Liver (tissue), 9 donors: ENCODE measurements around the gene WWC1. TPM values are rescaled to one million over a fixed set of nuclear protein-coding genes. Genes with fewer than 3 reads are reported as not detected.

Source experiments
- DNase-seq: peaks from one replicate; pipeline ENCODE4 v3.0.0-alpha.2; 2017; ENCODE audit warnings: low spot score
- H3K27ac ChIP-seq, 2 donors: one replicate each; pipeline ENCODE4 v1.7.0; 2013; ENCODE audit warnings: inconsistent platforms in 2 of 2, low read length in 2 of 2, control low read depth in 1 of 2, low read depth in 1 of 2, mild to moderate bottlenecking in 1 of 2
- H3K27me3 ChIP-seq, 4 donors: one replicate each; pipeline versions ENCODE4 v1.6.1 to v1.7.0; 2013; ENCODE audit warnings: low read length in 3 of 4, inconsistent platforms in 1 of 4, mild to moderate bottlenecking in 1 of 4, moderate library complexity in 1 of 4; ENCODE audit not compliant: control insufficient read depth in 4 of 4, insufficient read depth in 4 of 4
- H3K36me3 ChIP-seq, 4 donors: one replicate each; pipeline versions ENCODE4 v1.6.1 to v1.7.0; 2013; ENCODE audit warnings: low read length in 3 of 4, mild to moderate bottlenecking in 3 of 4, low read depth in 1 of 4, moderate library complexity in 1 of 4; ENCODE audit not compliant: control insufficient read depth in 4 of 4, insufficient read depth in 3 of 4
- H3K4me1 ChIP-seq, 4 donors: one replicate each; pipeline versions ENCODE4 v1.6.1 to v1.7.0; 2013; ENCODE audit warnings: low read length in 3 of 4, mild to moderate bottlenecking in 3 of 4, moderate library complexity in 1 of 4; ENCODE audit not compliant: control insufficient read depth in 4 of 4, insufficient read depth in 4 of 4
- H3K4me3 ChIP-seq, 3 donors: one replicate each; pipeline versions ENCODE4 v1.6.1 to v1.7.0; 2013; ENCODE audit warnings: low read length in 3 of 3, control low read depth in 1 of 3, low read depth in 1 of 3, mild to moderate bottlenecking in 1 of 3
- H3K9ac ChIP-seq, 2 donors: one replicate each; pipeline ENCODE4 v1.7.0; 2013; ENCODE audit warnings: low read length in 2 of 2, mild to moderate bottlenecking in 2 of 2, moderate library complexity in 2 of 2, control low read depth in 1 of 2, low read depth in 1 of 2
- H3K9me3 ChIP-seq, 4 donors: one replicate each; pipeline versions ENCODE4 v1.6.1 to v1.7.0; 2013; ENCODE audit warnings: low read length in 3 of 4; ENCODE audit not compliant: control insufficient read depth in 4 of 4
- EGR1 ChIP-seq, 2 donors: IDR thresholded peaks; 2 replicates each; pipeline ENCODE4 v1.6.1; 2016 to 2018; ENCODE audit warnings: antibody characterized with exemption in 2 of 2, low read depth in 2 of 2
- FOXA1 ChIP-seq: IDR thresholded peaks from 2 replicates; pipeline ENCODE4 v1.6.1; 2016; ENCODE audit warnings: antibody characterized with exemption
- FOXA2 ChIP-seq: IDR thresholded peaks from 2 replicates; pipeline ENCODE4 v1.6.1; 2016; ENCODE audit warnings: antibody characterized with exemption
- GABPA ChIP-seq, 2 donors: IDR thresholded peaks in 1 of 2; conservative IDR thresholded peaks in 1 of 2; 2 replicates each; pipeline ENCODE4 v1.6.1; 2016; ENCODE audit warnings: antibody characterized with exemption in 2 of 2, mild to moderate bottlenecking in 1 of 2, moderate library complexity in 1 of 2
- HNF4A ChIP-seq, 2 donors: conservative IDR thresholded peaks; 2 replicates each; pipeline ENCODE4 v1.6.1; 2016; ENCODE audit warnings: antibody characterized with exemption in 2 of 2, mild to moderate bottlenecking in 2 of 2
- NR2F2 ChIP-seq: IDR thresholded peaks from 2 replicates; pipeline ENCODE4 v1.6.1; 2016; ENCODE audit warnings: antibody characterized with exemption
- RAD21 ChIP-seq, 2 donors: IDR thresholded peaks; 2 replicates each; pipeline ENCODE4 v1.6.1; 2016; ENCODE audit warnings: antibody characterized with exemption in 2 of 2, mild to moderate bottlenecking in 2 of 2
- RXRA ChIP-seq, 2 donors: IDR thresholded peaks; 2 replicates each; pipeline ENCODE4 v1.6.1; 2017 to 2018; ENCODE audit warnings: antibody characterized with exemption in 2 of 2, mild to moderate bottlenecking in 1 of 2
- SP1 ChIP-seq: IDR thresholded peaks from 2 replicates; pipeline ENCODE4 v1.6.1; 2018; ENCODE audit warnings: antibody characterized with exemption, mild to moderate bottlenecking
- TAF1 ChIP-seq: conservative IDR thresholded peaks from 2 replicates; pipeline ENCODE4 v1.6.1; 2016; ENCODE audit warnings: antibody characterized with exemption, mild to moderate bottlenecking
- YY1 ChIP-seq: IDR thresholded peaks from 2 replicates; pipeline ENCODE4 v1.6.1; 2016; ENCODE audit warnings: antibody characterized with exemption, mild to moderate bottlenecking
- WGBS: extraction: QIAGEN DNeasy Blood & Tissue Kit; methylation state at CpG from one replicate; pipeline ENCODE4 v1.1.7; 2013; 5-methylcytosine and 5-hydroxymethylcytosine counted together
- polyA plus RNA-seq, 2 donors: library from polyadenylated mRNA; stranded (reverse) in 1 of 2; unstranded in 1 of 2; fragments of 200-250 nt in 1 of 2; fragments of >200 nt in 1 of 2; fragmentation: Nextera tagmentation in 1 of 2; extraction: Ambion mirVana in 1 of 2; gene quantifications; one replicate each; pipeline versions ENCODE4 v1.2.1 to v1.2.3, GENCODE V29; 2013 to 2015
- total RNA-seq, 2 donors: library from RNA; depleted of rRNA; stranded (reverse); fragments of >200 nt; gene quantifications; one replicate each; pipeline ENCODE4 v1.2.3, GENCODE V29; 2014
- TF ChIP-seq, protein P1 (sequence below): IDR thresholded peaks from 2 replicates; pipeline ENCODE4 v1.6.1; 2016; ENCODE audit warnings: antibody characterized with exemption
- TF ChIP-seq, protein P2 (sequence below): IDR thresholded peaks from 2 replicates; pipeline ENCODE4 v1.6.1; 2016; ENCODE audit warnings: antibody characterized with exemption
- TF ChIP-seq, protein P3 (sequence below): fragments of 150-350 bp; IDR thresholded peaks from 2 replicates; pipeline ENCODE4 v1.5.1; 2017; ENCODE audit warnings: improper control_type of control experiment, low read depth, low read length; ENCODE audit not compliant: missing input control
- TF ChIP-seq, protein P4 (sequence below): IDR thresholded peaks from 2 replicates; pipeline ENCODE4 v1.6.1; 2016; ENCODE audit warnings: antibody characterized with exemption
- TF ChIP-seq, protein P5 (sequence below): IDR thresholded peaks from 2 replicates; pipeline ENCODE4 v1.6.1; 2016; ENCODE audit warnings: antibody characterized with exemption, mild to moderate bottlenecking
- donor health status: healthy.
- donor health status: healthy.
- donor health status: healthy.
- donor health status: healthy.
- donor health status: healthy.

Gene WWC1
- total and polyA plus RNA-seq, 4 donors = 5.9 to 25.1 (median 14.8) TPM

- Histone ChIP-seq H3K4me1 (no peaks in the 10 kb centered on the region), H3K36me3 (no peaks in the 10 kb centered on the region), H3K9me3 (no peaks in the 10 kb centered on the region), H3K27me3 (no peaks in the 10 kb centered on the region), H3K4me3 (no peak overlapping the region), H3K9ac (no peak overlapping the region), H3K27ac (no peak overlapping the region)
- 80% methylated on average over 5 of the region's 5 CpGs for WGBS
- TF ChIP-seq FOXA1 = no peak
- no peak for TF ChIP-seq EGR1 (IDR thresholded peaks at IDR 0.05; ENCODE audit: low read depth in 2 of 2)
- DNase-seq = no peak
These were observed 15.5 kb upstream of the WWC1 start for GRCh38 chr5:168275940-168276339.

DNA sequence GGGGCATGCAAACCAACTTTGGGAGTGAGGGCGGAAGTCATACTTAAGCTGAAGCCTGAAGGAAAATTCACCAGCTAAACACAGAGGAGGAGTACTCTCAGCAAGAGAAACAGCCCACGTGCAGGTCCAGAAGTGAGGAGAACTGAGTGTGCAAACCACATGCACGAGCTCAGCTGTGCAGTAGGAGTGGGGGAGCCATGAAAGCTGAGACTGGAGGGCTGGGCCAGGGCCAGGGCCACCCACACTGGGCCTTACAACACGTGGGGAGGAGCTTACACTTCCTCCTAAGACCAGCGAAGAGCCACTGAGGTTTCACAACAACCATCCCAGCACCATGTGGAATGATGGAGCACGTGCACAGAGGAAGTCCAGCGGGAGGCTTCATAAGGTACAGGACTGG is 9.3 kb upstream of the WWC1 start:
- Histone ChIP-seq H3K9me3 (no peaks in the 10 kb centered on the region), H3K27ac (no peak overlapping the region), H3K4me3 (no peak overlapping the region), H3K36me3 (no peaks in the 10 kb centered on the region), H3K4me1 (no peaks in the 10 kb centered on the region), H3K27me3 (no peaks in the 10 kb centered on the region), H3K9ac (no peak overlapping the region)
- TF ChIP-seq GABPA (IDR thresholded peaks at IDR 0.05 in 1 of 2, conservative IDR thresholded peaks at IDR 0.05 in 1 of 2) = no peak
- TF ChIP-seq, protein P1, sequence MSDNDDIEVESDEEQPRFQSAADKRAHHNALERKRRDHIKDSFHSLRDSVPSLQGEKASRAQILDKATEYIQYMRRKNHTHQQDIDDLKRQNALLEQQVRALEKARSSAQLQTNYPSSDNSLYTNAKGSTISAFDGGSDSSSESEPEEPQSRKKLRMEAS = no peak
- TF ChIP-seq, protein P2, sequence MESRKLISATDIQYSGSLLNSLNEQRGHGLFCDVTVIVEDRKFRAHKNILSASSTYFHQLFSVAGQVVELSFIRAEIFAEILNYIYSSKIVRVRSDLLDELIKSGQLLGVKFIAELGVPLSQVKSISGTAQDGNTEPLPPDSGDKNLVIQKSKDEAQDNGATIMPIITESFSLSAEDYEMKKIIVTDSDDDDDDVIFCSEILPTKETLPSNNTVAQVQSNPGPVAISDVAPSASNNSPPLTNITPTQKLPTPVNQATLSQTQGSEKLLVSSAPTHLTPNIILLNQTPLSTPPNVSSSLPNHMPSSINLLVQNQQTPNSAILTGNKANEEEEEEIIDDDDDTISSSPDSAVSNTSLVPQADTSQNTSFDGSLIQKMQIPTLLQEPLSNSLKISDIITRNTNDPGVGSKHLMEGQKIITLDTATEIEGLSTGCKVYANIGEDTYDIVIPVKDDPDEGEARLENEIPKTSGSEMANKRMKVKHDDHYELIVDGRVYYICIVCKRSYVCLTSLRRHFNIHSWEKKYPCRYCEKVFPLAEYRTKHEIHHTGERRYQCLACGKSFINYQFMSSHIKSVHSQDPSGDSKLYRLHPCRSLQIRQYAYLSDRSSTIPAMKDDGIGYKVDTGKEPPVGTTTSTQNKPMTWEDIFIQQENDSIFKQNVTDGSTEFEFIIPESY = no peak
- no peak for TF ChIP-seq RXRA (IDR thresholded peaks at IDR 0.05)
- TF ChIP-seq, protein P3, sequence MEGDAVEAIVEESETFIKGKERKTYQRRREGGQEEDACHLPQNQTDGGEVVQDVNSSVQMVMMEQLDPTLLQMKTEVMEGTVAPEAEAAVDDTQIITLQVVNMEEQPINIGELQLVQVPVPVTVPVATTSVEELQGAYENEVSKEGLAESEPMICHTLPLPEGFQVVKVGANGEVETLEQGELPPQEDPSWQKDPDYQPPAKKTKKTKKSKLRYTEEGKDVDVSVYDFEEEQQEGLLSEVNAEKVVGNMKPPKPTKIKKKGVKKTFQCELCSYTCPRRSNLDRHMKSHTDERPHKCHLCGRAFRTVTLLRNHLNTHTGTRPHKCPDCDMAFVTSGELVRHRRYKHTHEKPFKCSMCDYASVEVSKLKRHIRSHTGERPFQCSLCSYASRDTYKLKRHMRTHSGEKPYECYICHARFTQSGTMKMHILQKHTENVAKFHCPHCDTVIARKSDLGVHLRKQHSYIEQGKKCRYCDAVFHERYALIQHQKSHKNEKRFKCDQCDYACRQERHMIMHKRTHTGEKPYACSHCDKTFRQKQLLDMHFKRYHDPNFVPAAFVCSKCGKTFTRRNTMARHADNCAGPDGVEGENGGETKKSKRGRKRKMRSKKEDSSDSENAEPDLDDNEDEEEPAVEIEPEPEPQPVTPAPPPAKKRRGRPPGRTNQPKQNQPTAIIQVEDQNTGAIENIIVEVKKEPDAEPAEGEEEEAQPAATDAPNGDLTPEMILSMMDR = no peak
- TF ChIP-seq FOXA1 = no peak
- TF ChIP-seq, protein P4, sequence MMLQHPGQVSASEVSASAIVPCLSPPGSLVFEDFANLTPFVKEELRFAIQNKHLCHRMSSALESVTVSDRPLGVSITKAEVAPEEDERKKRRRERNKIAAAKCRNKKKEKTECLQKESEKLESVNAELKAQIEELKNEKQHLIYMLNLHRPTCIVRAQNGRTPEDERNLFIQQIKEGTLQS = no peak
- TF ChIP-seq HNF4A (conservative IDR thresholded peaks at IDR 0.05) = no peak
- no peak for TF ChIP-seq TAF1
- TF ChIP-seq NR2F2 = no peak
- TF ChIP-seq SP1 = no peak
- TF ChIP-seq EGR1 (IDR thresholded peaks at IDR 0.05; ENCODE audit: low read depth in 2 of 2) = no peak
- TF ChIP-seq, protein P5, sequence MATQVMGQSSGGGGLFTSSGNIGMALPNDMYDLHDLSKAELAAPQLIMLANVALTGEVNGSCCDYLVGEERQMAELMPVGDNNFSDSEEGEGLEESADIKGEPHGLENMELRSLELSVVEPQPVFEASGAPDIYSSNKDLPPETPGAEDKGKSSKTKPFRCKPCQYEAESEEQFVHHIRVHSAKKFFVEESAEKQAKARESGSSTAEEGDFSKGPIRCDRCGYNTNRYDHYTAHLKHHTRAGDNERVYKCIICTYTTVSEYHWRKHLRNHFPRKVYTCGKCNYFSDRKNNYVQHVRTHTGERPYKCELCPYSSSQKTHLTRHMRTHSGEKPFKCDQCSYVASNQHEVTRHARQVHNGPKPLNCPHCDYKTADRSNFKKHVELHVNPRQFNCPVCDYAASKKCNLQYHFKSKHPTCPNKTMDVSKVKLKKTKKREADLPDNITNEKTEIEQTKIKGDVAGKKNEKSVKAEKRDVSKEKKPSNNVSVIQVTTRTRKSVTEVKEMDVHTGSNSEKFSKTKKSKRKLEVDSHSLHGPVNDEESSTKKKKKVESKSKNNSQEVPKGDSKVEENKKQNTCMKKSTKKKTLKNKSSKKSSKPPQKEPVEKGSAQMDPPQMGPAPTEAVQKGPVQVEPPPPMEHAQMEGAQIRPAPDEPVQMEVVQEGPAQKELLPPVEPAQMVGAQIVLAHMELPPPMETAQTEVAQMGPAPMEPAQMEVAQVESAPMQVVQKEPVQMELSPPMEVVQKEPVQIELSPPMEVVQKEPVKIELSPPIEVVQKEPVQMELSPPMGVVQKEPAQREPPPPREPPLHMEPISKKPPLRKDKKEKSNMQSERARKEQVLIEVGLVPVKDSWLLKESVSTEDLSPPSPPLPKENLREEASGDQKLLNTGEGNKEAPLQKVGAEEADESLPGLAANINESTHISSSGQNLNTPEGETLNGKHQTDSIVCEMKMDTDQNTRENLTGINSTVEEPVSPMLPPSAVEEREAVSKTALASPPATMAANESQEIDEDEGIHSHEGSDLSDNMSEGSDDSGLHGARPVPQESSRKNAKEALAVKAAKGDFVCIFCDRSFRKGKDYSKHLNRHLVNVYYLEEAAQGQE = no peak
- TF ChIP-seq FOXA2 = no peak
- no peak for TF ChIP-seq RAD21 (IDR thresholded peaks at IDR 0.05)
- no peak for TF ChIP-seq YY1
- no peak for DNase-seq
- 65% methylated on average over 7 of the region's 7 CpGs for WGBS
